ENCODE results near the gene CNPY3. TPM values are rescaled to one million over a fixed set of nuclear protein-coding genes. Genes with fewer than 3 reads are reported as not detected.

CNPY3 gene
- polyA plus RNA-seq (2012; rRNA removed), result 59.2 and 77.5 TPM in 2 replicates
- polyA plus RNA-seq (2012; cell fraction: cytosol; rRNA removed), result 50.5 and 59.8 TPM in 2 replicates
- 53.7 and 63.5 TPM in 2 replicates for polyA plus RNA-seq (2012; cell fraction: nucleus; rRNA removed)

- peak within 1 kb of the TSS; percentile 78 for H3K9ac ChIP-seq
- POLR2A ChIA-PET, result interaction anchor here (0.6 to 2.8 kb wide), 19 partner anchors 9 to 1306 kb away, joined by 3 to 16 read pairs (median 5); partner anchors contain the start of genes CUL7, KLHDC3, MEA1 and PEX6
- 1% methylated on average over 16 of the region's 63 CpGs for WGBS (ENCODE audit: low lambda C conversion rate)
- H3F3A ChIP-seq (replicated peaks; ENCODE audit: insufficient read depth), result peaks cover 35% of the 10 kb centered on the region
- no peaks in the 10 kb centered on the region for H3K27me3 ChIP-seq (ENCODE audit: insufficient read depth)
- no peaks in the 10 kb centered on the region for H3K9me3 ChIP-seq
- peak within 1 kb of the TSS; percentile 86 for H3K4me2 ChIP-seq
- H3K27ac ChIP-seq (ENCODE audit: low read depth in 2 of 2, low read length in 1 of 2), result peak within 1 kb of the TSS; percentile 92 to 93
- no peaks in the 10 kb centered on the region for H3K9me2 ChIP-seq
- peak; percentile 92 for DNase-seq
- H3K79me2 ChIP-seq (ENCODE audit: insufficient read depth), result peaks cover 42% of the 10 kb centered on the region
- H4K20me1 ChIP-seq (ENCODE audit: insufficient read depth), result no peaks in the 10 kb centered on the region; the same call in 1 of the 2 replicates
- H3K36me3 ChIP-seq (replicated peaks in 1 of 2; ENCODE audit: control insufficient read depth in 1 of 2, insufficient read depth in 2 of 2, low read length in 1 of 2), result peaks cover 5 to 16% of the 10 kb centered on the region in 2 experiments
- peaks cover 0 to 15% of the 10 kb centered on the region in 2 experiments; a peak in 1 of 4 replicates for H3K4me1 ChIP-seq (ENCODE audit: control insufficient read depth in 1 of 2, insufficient read depth in 2 of 2, low read depth in 1 of 2, low read length in 1 of 2)
- peak within 1 kb of the TSS; percentile 96 for H2AFZ ChIP-seq (ENCODE audit: low read depth)
- peak within 1 kb of the TSS; percentile 71 to 78 for H3K4me3 ChIP-seq (ENCODE audit: low read depth in 2 of 2, low read length in 1 of 2)
- CTCF ChIA-PET, result interaction anchor here (0.6 to 2.1 kb wide), 9 partner anchors 9 to 218 kb away, joined by 3 to 11 read pairs (median 4); partner anchors contain the start of gene PEX6
- TF ChIP-seq GATA2 (CRISPR knock-in tag; IDR thresholded peaks at IDR 0.05), result no peak
- no peak for TF ChIP-seq FOSL2 (IDR thresholded peaks at IDR 0.05; ENCODE audit: borderline replicate concordance, low read depth)
- TF ChIP-seq SMC3 (IDR thresholded peaks at IDR 0.05; ENCODE audit: low read depth, low read length), result no peak
- TF ChIP-seq ZBTB33 (IDR thresholded peaks at IDR 0.05; ENCODE audit: borderline replicate concordance, low read depth), result no peak
- TF ChIP-seq TCF12 (IDR thresholded peaks at IDR 0.05), result 0 out of 2 replicates have a peak, but pooled peaks have one; percentile 31
- no peak for TF ChIP-seq REST (IDR thresholded peaks at IDR 0.05; ENCODE audit: low read depth, low read length)
- no peak for TF ChIP-seq MEF2A (IDR thresholded peaks at IDR 0.05; ENCODE audit: borderline replicate concordance, low read depth)
- TF ChIP-seq RAD21 (IDR thresholded peaks at IDR 0.05; ENCODE audit: low read length), result no peak
- TF ChIP-seq IRF3 (IDR thresholded peaks at IDR 0.05; ENCODE audit: low read depth, low read length), result peak; percentile 91
- peak; percentile 64 for TF ChIP-seq GABPA (IDR thresholded peaks at IDR 0.05; ENCODE audit: low read depth)
- TF ChIP-seq NFIC (IDR thresholded peaks at IDR 0.05; ENCODE audit: borderline replicate concordance), result 0 out of 2 replicates have a peak, but pooled peaks have one; percentile 3
- peak; percentile 85 for TF ChIP-seq USF1 (IDR thresholded peaks at IDR 0.05; ENCODE audit: borderline replicate concordance, low read depth)
- TF ChIP-seq ELF1 (IDR thresholded peaks at IDR 0.05), result peak; percentile 92
- TF ChIP-seq NRF1 (IDR thresholded peaks at IDR 0.05; ENCODE audit: low read depth, low read length), result peak; percentile 69
- no peak for TF ChIP-seq FOXM1 (IDR thresholded peaks at IDR 0.05; ENCODE audit: low read depth)
- peak; percentile 98 for TF ChIP-seq MXI1 (IDR thresholded peaks at IDR 0.05; ENCODE audit: low read depth, low read length)
- peak; percentile 90 for TF ChIP-seq CHD2 (IDR thresholded peaks at IDR 0.05; ENCODE audit: low read length, partially characterized antibody)
- TF ChIP-seq MAX (IDR thresholded peaks at IDR 0.05; ENCODE audit: low read depth), result peak; percentile 99
- TF ChIP-seq USF2 (IDR thresholded peaks at IDR 0.05; ENCODE audit: borderline replicate concordance, low read depth, low read length), result peak; percentile 40; the same call in 1 of the 2 replicates
- TF ChIP-seq RFX5 (IDR thresholded peaks at IDR 0.05; ENCODE audit: low read length), result peak; percentile 86
- TF ChIP-seq PBX3 (IDR thresholded peaks at IDR 0.05), result peak; percentile 15; the same call in 1 of the 2 replicates
- no peak for TF ChIP-seq RXRA (IDR thresholded peaks at IDR 0.05; ENCODE audit: borderline replicate concordance, low read depth)
Observed at GRCh38 chr6:42928986-42929820, at the start of gene CNPY3. Gene CNPY3 (plus strand): TSS chr6:42929480. CDS start chr6:42929571, 91 bp downstream.
